ENCODE data around the gene RELN.

The RELN gene

GRCh38 chr7:103937680-103938079 is 51.8 kb downstream of the RELN start:
- no peak for TF ChIP-seq CTCF (IDR thresholded peaks at IDR 0.05; ENCODE audit: insufficient read depth, low read depth, low read length, missing control alignments)
- no peak overlapping the region for H3K4me3 ChIP-seq (ENCODE audit: low read length)
- no peak for DNase-seq (ENCODE audit: low read depth)

- no peak for DNase-seq (ENCODE audit: low read depth)
- H3K4me3 ChIP-seq (ENCODE audit: low read length): no peak overlapping the region
- no peak for TF ChIP-seq CTCF (IDR thresholded peaks at IDR 0.05; ENCODE audit: insufficient read depth, low read depth, low read length, missing control alignments)
Measured at GRCh38 chr7:103936558-103936957, 52.9 kb downstream of the RELN start.

DNA sequence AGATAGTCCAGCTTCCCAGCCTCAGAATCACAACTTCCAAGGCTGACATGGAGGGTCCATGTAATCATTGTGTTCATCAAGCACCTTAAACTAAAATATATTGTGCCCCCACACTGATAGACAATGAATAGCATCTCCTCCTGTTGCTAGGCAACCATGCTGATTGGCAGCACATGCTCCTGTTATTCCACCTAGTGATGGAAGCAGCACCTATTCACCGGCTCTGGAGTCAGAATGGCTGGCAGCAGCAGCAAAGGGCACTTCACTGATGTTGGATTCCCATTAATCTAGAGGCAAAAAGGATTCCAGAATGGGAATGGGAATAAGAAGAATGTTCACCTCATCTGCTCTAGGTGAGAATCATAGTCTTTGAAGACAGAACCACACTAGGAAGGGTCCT is 55.0 kb downstream of the RELN start:
- no peak for TF ChIP-seq CTCF (IDR thresholded peaks at IDR 0.05; ENCODE audit: insufficient read depth, low read depth, low read length, missing control alignments)
- no peak for DNase-seq (ENCODE audit: low read depth)
- H3K4me3 ChIP-seq (ENCODE audit: low read length): no peak overlapping the region

DNA sequence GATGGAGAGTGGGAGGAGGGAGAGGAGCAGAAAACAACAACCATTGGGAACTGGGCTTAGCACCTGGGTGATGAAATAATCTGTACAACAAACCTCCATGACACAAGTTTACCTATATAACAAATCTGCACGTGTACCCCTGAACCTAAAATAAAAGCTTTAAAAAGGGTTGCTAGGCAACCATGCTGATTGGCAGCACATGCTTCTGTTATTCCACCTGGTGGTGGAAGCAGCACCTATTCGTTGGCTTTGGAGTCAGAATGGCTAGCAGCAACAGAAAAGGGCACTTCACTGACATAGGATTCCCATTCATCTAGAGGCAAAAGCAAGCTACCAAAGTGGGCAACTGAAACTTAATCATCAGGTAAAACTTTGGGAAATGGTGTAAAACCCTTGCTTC is 57.1 kb downstream of the RELN start:
- no peak for DNase-seq (ENCODE audit: low read depth)
- no peak overlapping the region for H3K4me3 ChIP-seq (ENCODE audit: low read length)
- TF ChIP-seq CTCF (IDR thresholded peaks at IDR 0.05; ENCODE audit: insufficient read depth, low read depth, low read length, missing control alignments): no peak

GRCh38 chr7:103929901-103930311 is 59.6 kb downstream of the RELN start:
- no peak for TF ChIP-seq CTCF (IDR thresholded peaks at IDR 0.05; ENCODE audit: insufficient read depth, low read depth, low read length, missing control alignments)
- no peak for DNase-seq (ENCODE audit: low read depth)

DNA sequence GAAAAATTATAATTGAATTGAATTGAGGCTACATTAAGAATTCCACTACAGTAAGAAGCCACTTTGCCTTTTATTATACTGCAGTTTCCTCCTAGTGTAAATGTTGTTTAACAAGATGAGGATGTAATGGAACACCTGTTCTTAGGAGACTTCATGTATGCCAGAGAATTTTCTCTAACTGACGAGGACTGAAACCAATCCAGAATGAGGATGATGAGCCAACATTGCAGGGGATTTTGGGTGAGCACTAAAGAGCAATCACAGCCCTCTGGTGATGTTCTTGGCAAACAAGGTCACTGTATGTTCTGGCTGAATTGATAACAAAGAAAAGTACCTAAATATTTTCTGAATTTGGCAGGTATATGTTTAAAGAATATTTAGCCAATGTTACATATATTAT is 60.9 kb downstream of the RELN start:
- no peak for DNase-seq (ENCODE audit: low read depth)
- H3K4me3 ChIP-seq (ENCODE audit: low read length): no peak overlapping the region
- no peak for TF ChIP-seq CTCF (IDR thresholded peaks at IDR 0.05; ENCODE audit: insufficient read depth, low read depth, low read length, missing control alignments)

More at GRCh38 chr7:103929901-103930311, 59.6 kb downstream of the RELN start:
- no peak overlapping the region for H3K4me3 ChIP-seq (ENCODE audit: low read length)

- no peak for DNase-seq (ENCODE audit: low read depth)
- TF ChIP-seq CTCF (IDR thresholded peaks at IDR 0.05; ENCODE audit: insufficient read depth, low read depth, low read length, missing control alignments): no peak
- H3K4me3 ChIP-seq (ENCODE audit: low read length): no peak overlapping the region
Measured at GRCh38 chr7:103924184-103924583, 65.3 kb downstream of the RELN start.

Data from epithelial cell of esophagus (primary cell).